HepG2 (cell line): ENCODE results near the gene PPP1R13B. TPM values are rescaled to one million over a fixed set of nuclear protein-coding genes. Genes with fewer than 3 reads are reported as not detected.

Source experiments
- ASH2L ChIP-seq: fragments of 300-600, 200-600 bp; sonication (generic); IDR thresholded peaks from 2 replicates; pipeline ENCODE4 v1.7.0; 2017; ENCODE audit warnings: low read depth, mild to moderate bottlenecking, moderate library complexity, mixed read lengths, low read length; ENCODE audit not compliant: insufficient read length
- ELF4 ChIP-seq: sonication (generic); formaldehyde crosslinking; IDR thresholded peaks from 2 replicates; pipeline ENCODE4 v1.5.0; 2020; ENCODE audit warnings: missing genetic modification reagents, mild to moderate bottlenecking, moderate library complexity, borderline replicate concordance
- HNRNPK ChIP-seq: fragments of 200-400 bp; formaldehyde crosslinking; IDR thresholded peaks from 2 replicates; pipeline ENCODE4 v1.6.1; 2018; ENCODE audit warnings: low read length, low read depth, moderate library complexity, mild to moderate bottlenecking; ENCODE audit not compliant: poor library complexity, severe bottlenecking
- IRX3 ChIP-seq: sonication (generic); formaldehyde crosslinking; IDR thresholded peaks from 2 replicates; pipeline ENCODE4 v1.8.1; 2023; ENCODE audit warnings: mild to moderate bottlenecking, low read depth, missing genetic modification reagents, borderline replicate concordance
- KAT8 ChIP-seq: IDR thresholded peaks from 2 replicates; pipeline ENCODE4 v1.6.1; 2016; ENCODE audit warnings: missing genetic modification reagents, missing compliant biosample characterization
- PCBP2 ChIP-seq: fragments of 200-400 bp; formaldehyde crosslinking; optimal IDR thresholded peaks from 2 replicates; pipeline ENCODE3; 2018; ENCODE audit warnings: low read length, low read depth; ENCODE audit not compliant: poor library complexity, severe bottlenecking
- TAF1 ChIP-seq: sonication (generic); formaldehyde crosslinking; IDR thresholded peaks from 2 replicates; pipeline ENCODE4 v1.4.0; 2020; ENCODE audit warnings: missing genetic modification reagents
- ZNF546 ChIP-seq: sonication (generic); formaldehyde crosslinking; conservative IDR thresholded peaks from 2 replicates; pipeline ENCODE4 v1.8.1; 2023; ENCODE audit warnings: mild to moderate bottlenecking, missing genetic modification reagents
- ZNF747 ChIP-seq: sonication (generic); formaldehyde crosslinking; IDR thresholded peaks from 2 replicates; pipeline ENCODE4 v1.8.1; 2023; ENCODE audit warnings: missing genetic modification reagents, mild to moderate bottlenecking, borderline replicate concordance
- polyA plus RNA-seq, 8 experiments: library from polyadenylated mRNA; depleted of rRNA in 3 of 8; stranded (reverse) in 7 of 8; unstranded in 1 of 8; fragments of >200 nt; fragmentation: Illumina TruSeq in 4 of 8; extraction: Trizol in 4 of 8; gene quantifications; 2 replicates each; pipeline versions ENCODE4 v1.2.1 to v1.2.3, GENCODE V29; 2011 to 2016; ENCODE audit warnings: low read depth in 4 of 8, missing spikeins in 1 of 8, mixed read lengths in 1 of 8; ENCODE audit not compliant: insufficient read depth in 1 of 8
- total RNA-seq, 5 experiments: library from RNA; depleted of rRNA; stranded (reverse); fragments of >200 nt; fragmentation: Illumina TruSeq; extraction: Trizol; gene quantifications; 2 replicates each; pipeline ENCODE4 v1.2.3, GENCODE V29; 2016; ENCODE audit warnings: low read depth in 1 of 5
- TF ChIP-seq, protein P1 (sequence below): sonication (generic); formaldehyde crosslinking; IDR thresholded peaks from 2 replicates; pipeline ENCODE4 v1.8.1; 2023; ENCODE audit warnings: missing genetic modification reagents, inconsistent platforms, borderline replicate concordance
- TF ChIP-seq, protein P2 (sequence below): IDR thresholded peaks from 2 replicates; pipeline ENCODE4 v1.6.1; 2016; ENCODE audit warnings: missing biosample characterization, missing genetic modification reagents, low read depth
- TF ChIP-seq, protein P3 (sequence below): sonication (generic); formaldehyde crosslinking; IDR thresholded peaks from 2 replicates; pipeline ENCODE4 v1.4.0; 2020; ENCODE audit warnings: missing genetic modification reagents
- TF ChIP-seq, protein P4 (sequence below): sonication (generic); formaldehyde crosslinking; IDR thresholded peaks from 2 replicates; pipeline ENCODE4 v1.8.1; 2023; ENCODE audit warnings: mild to moderate bottlenecking, missing genetic modification reagents
- TF ChIP-seq, protein P5 (sequence below): sonication (generic); formaldehyde crosslinking; conservative IDR thresholded peaks from 2 replicates; pipeline ENCODE4 v1.4.0; 2020; ENCODE audit warnings: mild to moderate bottlenecking, missing genetic modification reagents, moderate library complexity
- TF ChIP-seq, protein P6 (sequence below): sonication (generic); formaldehyde crosslinking; conservative IDR thresholded peaks from 2 replicates; pipeline ENCODE4 v1.4.0; 2020; ENCODE audit warnings: missing genetic modification reagents

PPP1R13B gene
- total and polyA plus RNA-seq, 2 of the 13 experiments (the other 11 are each of a cell fraction or from before 2014, with no cell fraction given), result 4.6 to 9.4 TPM

DNA sequence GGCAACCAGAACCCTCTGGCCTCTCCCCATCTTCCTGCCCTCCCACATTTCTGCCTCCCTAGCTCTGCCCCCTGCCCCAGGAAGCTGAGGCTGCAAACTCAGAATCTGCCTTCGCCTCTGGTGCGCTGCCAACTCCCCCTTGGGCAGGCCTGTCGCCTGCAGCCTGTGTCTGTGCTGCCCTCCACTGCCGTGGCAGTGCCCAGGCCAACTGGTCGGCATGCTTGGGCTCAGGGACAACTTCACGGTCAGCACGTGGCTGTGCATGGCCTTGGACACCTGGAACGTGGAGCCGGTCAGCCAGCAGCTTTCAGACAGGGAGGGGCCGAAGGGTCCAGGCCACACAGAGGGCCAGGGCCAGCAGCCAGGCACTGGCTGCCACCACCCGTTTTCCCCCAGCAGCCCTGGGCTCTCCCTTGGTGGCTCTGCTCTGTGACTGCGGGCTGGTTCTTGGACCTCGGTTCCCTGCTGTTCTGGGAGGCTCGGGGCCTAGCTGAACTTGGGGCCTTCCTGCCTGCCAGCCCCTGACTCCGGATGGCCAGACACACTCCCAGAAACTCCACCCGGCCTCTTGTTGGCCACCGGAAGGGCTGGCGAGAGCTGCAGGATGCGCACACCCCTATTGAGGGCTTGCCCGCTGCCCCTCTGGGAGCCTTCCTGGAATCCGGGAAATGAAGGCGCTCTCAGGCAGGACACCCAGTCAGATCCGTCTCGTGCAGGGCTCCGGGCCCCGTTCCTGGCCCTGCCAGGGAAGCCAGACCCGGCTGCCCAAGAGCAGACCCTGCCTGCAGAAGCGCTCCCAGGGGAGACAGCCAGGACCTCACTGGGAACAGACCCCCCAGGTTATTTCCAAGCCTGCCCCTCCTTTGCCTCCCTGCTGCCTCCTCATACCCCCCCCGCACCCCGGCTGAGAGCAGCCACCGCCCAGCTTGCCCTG, 34.2 kb upstream of the PPP1R13B start (continued):
- TF ChIP-seq, protein P1, sequence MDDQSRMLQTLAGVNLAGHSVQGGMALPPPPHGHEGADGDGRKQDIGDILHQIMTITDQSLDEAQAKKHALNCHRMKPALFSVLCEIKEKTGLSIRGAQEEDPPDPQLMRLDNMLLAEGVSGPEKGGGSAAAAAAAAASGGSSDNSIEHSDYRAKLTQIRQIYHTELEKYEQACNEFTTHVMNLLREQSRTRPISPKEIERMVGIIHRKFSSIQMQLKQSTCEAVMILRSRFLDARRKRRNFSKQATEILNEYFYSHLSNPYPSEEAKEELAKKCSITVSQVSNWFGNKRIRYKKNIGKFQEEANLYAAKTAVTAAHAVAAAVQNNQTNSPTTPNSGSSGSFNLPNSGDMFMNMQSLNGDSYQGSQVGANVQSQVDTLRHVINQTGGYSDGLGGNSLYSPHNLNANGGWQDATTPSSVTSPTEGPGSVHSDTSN (CRISPR knock-in tag), result no peak
- TF ChIP-seq ZNF546 (CRISPR knock-in tag), result peak; percentile 88
- TF ChIP-seq, protein P2, sequence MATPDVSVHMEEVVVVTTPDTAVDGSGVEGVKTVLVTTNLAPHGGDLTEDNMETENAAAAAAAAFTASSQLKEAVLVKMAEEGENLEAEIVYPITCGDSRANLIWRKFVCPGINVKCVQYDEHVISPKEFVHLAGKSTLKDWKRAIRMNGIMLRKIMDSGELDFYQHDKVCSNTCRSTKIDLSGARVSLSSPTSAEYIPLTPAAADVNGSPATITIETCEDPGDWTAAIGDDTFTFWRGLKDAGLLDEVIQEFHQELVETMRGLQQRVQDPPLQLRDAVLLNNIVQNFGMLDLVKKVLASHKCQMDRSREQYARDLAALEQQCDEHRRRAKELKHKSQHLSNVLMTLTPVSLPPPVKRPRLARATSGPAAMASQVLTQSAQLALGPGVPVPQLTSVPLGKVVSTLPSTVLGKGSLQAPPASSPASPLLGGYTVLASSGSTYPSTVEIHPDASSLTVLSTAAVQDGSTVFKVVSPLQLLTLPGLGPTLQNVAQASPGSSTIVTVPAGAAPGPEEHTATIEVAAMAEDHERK (CRISPR knock-in tag), result no peak
- TF ChIP-seq HNRNPK, result no peak
- TF ChIP-seq, protein P3, sequence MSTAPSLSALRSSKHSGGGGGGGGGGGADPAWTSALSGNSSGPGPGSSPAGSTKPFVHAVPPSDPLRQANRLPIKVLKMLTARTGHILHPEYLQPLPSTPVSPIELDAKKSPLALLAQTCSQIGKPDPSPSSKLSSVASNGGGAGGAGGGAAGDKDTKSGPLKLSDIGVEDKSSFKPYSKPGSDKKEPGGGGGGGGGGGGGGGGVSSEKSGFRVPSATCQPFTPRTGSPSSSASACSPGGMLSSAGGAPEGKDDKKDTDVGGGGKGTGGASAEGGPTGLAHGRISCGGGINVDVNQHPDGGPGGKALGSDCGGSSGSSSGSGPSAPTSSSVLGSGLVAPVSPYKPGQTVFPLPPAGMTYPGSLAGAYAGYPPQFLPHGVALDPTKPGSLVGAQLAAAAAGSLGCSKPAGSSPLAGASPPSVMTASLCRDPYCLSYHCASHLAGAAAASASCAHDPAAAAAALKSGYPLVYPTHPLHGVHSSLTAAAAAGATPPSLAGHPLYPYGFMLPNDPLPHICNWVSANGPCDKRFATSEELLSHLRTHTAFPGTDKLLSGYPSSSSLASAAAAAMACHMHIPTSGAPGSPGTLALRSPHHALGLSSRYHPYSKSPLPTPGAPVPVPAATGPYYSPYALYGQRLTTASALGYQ (CRISPR knock-in tag), result peak; percentile 61; the same call in 1 of the 2 replicates
- peak; percentile 94 for TF ChIP-seq ZNF747 (CRISPR knock-in tag)
- no peak for TF ChIP-seq ELF4 (CRISPR knock-in tag)
- TF ChIP-seq, protein P4, sequence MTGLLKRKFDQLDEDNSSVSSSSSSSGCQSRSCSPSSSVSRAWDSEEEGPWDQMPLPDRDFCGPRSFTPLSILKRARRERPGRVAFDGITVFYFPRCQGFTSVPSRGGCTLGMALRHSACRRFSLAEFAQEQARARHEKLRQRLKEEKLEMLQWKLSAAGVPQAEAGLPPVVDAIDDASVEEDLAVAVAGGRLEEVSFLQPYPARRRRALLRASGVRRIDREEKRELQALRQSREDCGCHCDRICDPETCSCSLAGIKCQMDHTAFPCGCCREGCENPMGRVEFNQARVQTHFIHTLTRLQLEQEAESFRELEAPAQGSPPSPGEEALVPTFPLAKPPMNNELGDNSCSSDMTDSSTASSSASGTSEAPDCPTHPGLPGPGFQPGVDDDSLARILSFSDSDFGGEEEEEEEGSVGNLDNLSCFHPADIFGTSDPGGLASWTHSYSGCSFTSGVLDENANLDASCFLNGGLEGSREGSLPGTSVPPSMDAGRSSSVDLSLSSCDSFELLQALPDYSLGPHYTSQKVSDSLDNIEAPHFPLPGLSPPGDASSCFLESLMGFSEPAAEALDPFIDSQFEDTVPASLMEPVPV (CRISPR knock-in tag), result 0 out of 2 replicates have a peak, but pooled peaks have one; percentile 85
- TF ChIP-seq PCBP2, result no peak
- TF ChIP-seq KAT8, result peak; percentile 70
- TF ChIP-seq, protein P5, sequence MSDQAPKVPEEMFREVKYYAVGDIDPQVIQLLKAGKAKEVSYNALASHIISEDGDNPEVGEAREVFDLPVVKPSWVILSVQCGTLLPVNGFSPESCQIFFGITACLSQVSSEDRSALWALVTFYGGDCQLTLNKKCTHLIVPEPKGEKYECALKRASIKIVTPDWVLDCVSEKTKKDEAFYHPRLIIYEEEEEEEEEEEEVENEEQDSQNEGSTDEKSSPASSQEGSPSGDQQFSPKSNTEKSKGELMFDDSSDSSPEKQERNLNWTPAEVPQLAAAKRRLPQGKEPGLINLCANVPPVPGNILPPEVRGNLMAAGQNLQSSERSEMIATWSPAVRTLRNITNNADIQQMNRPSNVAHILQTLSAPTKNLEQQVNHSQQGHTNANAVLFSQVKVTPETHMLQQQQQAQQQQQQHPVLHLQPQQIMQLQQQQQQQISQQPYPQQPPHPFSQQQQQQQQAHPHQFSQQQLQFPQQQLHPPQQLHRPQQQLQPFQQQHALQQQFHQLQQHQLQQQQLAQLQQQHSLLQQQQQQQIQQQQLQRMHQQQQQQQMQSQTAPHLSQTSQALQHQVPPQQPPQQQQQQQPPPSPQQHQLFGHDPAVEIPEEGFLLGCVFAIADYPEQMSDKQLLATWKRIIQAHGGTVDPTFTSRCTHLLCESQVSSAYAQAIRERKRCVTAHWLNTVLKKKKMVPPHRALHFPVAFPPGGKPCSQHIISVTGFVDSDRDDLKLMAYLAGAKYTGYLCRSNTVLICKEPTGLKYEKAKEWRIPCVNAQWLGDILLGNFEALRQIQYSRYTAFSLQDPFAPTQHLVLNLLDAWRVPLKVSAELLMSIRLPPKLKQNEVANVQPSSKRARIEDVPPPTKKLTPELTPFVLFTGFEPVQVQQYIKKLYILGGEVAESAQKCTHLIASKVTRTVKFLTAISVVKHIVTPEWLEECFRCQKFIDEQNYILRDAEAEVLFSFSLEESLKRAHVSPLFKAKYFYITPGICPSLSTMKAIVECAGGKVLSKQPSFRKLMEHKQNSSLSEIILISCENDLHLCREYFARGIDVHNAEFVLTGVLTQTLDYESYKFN (CRISPR knock-in tag), result peak; percentile 87
- TF ChIP-seq, protein P6, sequence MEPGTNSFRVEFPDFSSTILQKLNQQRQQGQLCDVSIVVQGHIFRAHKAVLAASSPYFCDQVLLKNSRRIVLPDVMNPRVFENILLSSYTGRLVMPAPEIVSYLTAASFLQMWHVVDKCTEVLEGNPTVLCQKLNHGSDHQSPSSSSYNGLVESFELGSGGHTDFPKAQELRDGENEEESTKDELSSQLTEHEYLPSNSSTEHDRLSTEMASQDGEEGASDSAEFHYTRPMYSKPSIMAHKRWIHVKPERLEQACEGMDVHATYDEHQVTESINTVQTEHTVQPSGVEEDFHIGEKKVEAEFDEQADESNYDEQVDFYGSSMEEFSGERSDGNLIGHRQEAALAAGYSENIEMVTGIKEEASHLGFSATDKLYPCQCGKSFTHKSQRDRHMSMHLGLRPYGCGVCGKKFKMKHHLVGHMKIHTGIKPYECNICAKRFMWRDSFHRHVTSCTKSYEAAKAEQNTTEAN (CRISPR knock-in tag), result peak; percentile 81; the same call in 1 of the 2 replicates
- no peak for TF ChIP-seq ASH2L
- TF ChIP-seq TAF1 (CRISPR knock-in tag), result peak; percentile 75
- 0 out of 2 replicates have a peak, but pooled peaks have one; percentile 87 for TF ChIP-seq IRX3 (CRISPR knock-in tag)
